Small intestine (tissue), 7 donors: ENCODE data around the gene ATP8A2. TPM values are rescaled to one million over a fixed set of nuclear protein-coding genes. Genes with fewer than 3 reads are reported as not detected.

Experiments
- DNase-seq, 2 donors: peaks; one replicate each; pipeline versions ENCODE4 v3.0.0 to v3.0.0-alpha.2; 2013
- FAIRE-seq: peaks from 2 replicates; lab custom pipeline; 2012; peaks lifted over from hg19 to GRCh38; lab: Jason Lieb, UNC
- H3K27ac ChIP-seq, 3 donors: one replicate each; pipeline ENCODE4 v1.5.1; 2013; ENCODE audit warnings: low read length in 2 of 3, mild to moderate bottlenecking in 2 of 3, control low read depth in 1 of 3, inconsistent platforms in 1 of 3, low read depth in 1 of 3, moderate library complexity in 1 of 3
- H3K27me3 ChIP-seq, 3 donors: one replicate each; pipeline ENCODE4 v1.6.1; 2013; ENCODE audit warnings: low read length in 3 of 3, inconsistent platforms in 1 of 3; ENCODE audit not compliant: control insufficient read depth in 3 of 3, insufficient read depth in 3 of 3
- H3K36me3 ChIP-seq, 3 donors: one replicate each; pipeline ENCODE4 v1.6.1; 2013; ENCODE audit warnings: low read length in 3 of 3, inconsistent platforms in 1 of 3, low read depth in 1 of 3, mild to moderate bottlenecking in 1 of 3, moderate library complexity in 1 of 3; ENCODE audit not compliant: control insufficient read depth in 3 of 3, insufficient read depth in 2 of 3
- H3K4me1 ChIP-seq, 3 donors: one replicate each; pipeline ENCODE4 v1.6.1; 2013; ENCODE audit warnings: low read length in 2 of 3, inconsistent platforms in 1 of 3, low read depth in 1 of 3, mild to moderate bottlenecking in 1 of 3, moderate library complexity in 1 of 3; ENCODE audit not compliant: control insufficient read depth in 3 of 3, insufficient read depth in 2 of 3
- H3K4me3 ChIP-seq, 3 donors: one replicate each; pipeline ENCODE4 v1.5.1; 2013; ENCODE audit warnings: low read length in 3 of 3, control low read depth in 1 of 3, inconsistent platforms in 1 of 3, low read depth in 1 of 3, mild to moderate bottlenecking in 1 of 3, moderate library complexity in 1 of 3
- H3K9me3 ChIP-seq, 2 donors: one replicate each; pipeline ENCODE4 v1.6.1; 2013; ENCODE audit warnings: low read depth in 1 of 2, low read length in 1 of 2; ENCODE audit not compliant: control insufficient read depth in 2 of 2, insufficient read depth in 1 of 2
- WGBS, 3 donors: extraction: QIAGEN DNeasy Blood & Tissue Kit; methylation state at CpG; one replicate each; pipeline ENCODE4 v1.1.7; 2013; 5-methylcytosine and 5-hydroxymethylcytosine counted together
- polyA plus RNA-seq, 4 donors: library from polyadenylated mRNA; stranded (reverse) in 3 of 4; unstranded in 1 of 4; fragments of 200-250 nt in 3 of 4; fragments of 120-200 nt in 1 of 4; gene quantifications; one replicate each; pipeline versions ENCODE4 v1.2.1 to v1.2.3, GENCODE V29; 2013
- donor health status: healthy with polysubstance abuse.
- donor health status: control.
- donor health status: control.
- donor health status: Bipolar disorder and iron deficiency.
- donor health status: healthy.

The ATP8A2 gene
- polyA plus RNA-seq, 4 donors, result 0.72 to 0.79 TPM; not detected in 2

GRCh38 chr13:25860265-25860664, 488.5 kb downstream of the ATP8A2 start:
- Histone ChIP-seq H3K4me1 (no peaks in the 10 kb centered on the region), H3K27ac (no peak overlapping the region), H3K27me3 (no peaks in the 10 kb centered on the region), H3K36me3 (no peaks in the 10 kb centered on the region), H3K9me3 (no peaks in the 10 kb centered on the region), H3K4me3 (no peak overlapping the region)
- WGBS, 3 donors, result 17 to 44% (median 27%) methylated on average over 1 of the region's 1 CpG
- FAIRE-seq (no peak), DNase-seq (no peak)

- FAIRE-seq, result no peak
- Histone ChIP-seq H3K36me3 (no peaks in the 10 kb centered on the region), H3K27me3 (no peaks in the 10 kb centered on the region), H3K4me1 (no peaks in the 10 kb centered on the region), H3K27ac (no peak overlapping the region), H3K4me3 (no peak overlapping the region), H3K9me3 (no peaks in the 10 kb centered on the region)
- 71 to 76% (median 73%) methylated on average over 3 of the region's 3 CpGs for WGBS, 3 donors
- no peak for DNase-seq
Observed at GRCh38 chr13:25860862-25861261, 489.1 kb downstream of the ATP8A2 start.

DNA sequence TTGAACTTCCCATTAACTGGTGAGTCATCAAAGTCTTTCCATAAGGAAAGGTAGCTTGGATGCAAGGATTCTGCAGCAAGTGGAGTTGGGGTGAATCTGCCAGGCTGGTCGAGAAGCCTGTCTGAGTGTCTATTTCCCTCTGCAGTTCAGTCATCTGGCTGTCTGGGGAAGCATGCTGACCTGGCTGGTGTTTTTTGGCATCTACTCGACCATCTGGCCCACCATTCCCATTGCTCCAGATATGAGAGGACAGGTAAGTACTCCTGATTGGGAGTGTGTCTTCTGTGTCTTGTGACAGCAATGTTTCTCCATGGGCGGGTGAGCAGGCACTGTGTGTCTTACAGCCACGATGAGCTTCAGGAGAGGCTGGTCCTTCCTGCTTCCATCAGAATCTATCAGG, 490.4 kb downstream of the ATP8A2 start:
- H3K27ac ChIP-seq, result no peak overlapping the region
- no peak for FAIRE-seq
- 57 to 78% (median 74%) methylated on average over 4 of the region's 4 CpGs for WGBS, 3 donors
- no peak for DNase-seq
- H3K4me1 ChIP-seq, result no peaks in the 10 kb centered on the region
- no peak overlapping the region for H3K4me3 ChIP-seq
- H3K9me3 ChIP-seq, result no peaks in the 10 kb centered on the region
- no peaks in the 10 kb centered on the region for H3K27me3 ChIP-seq
- H3K36me3 ChIP-seq, result no peaks in the 10 kb centered on the region

DNA sequence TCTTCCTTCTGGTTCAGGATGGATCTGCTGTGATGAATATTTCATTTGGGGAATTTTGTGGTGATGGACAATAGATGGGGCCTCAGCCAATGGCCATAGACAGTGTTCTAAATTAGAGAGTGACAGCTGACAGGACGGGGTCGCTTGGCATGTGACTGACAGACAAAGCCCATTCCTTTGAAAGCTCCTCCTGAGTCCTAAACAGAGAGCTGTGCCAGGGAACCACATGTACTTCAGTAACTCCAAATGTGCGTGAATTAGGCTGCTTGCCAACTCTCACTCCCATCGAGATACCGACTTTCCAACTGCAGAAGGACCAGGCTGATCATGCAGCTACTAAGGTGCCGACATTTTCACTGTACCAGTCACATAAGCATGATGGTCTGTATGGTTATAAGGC, 492.3 kb downstream of the ATP8A2 start:
- Histone ChIP-seq H3K9me3 (no peaks in the 10 kb centered on the region), H3K4me1 (no peaks in the 10 kb centered on the region), H3K27me3 (no peaks in the 10 kb centered on the region), H3K27ac (no peak overlapping the region), H3K36me3 (no peaks in the 10 kb centered on the region), H3K4me3 (no peak overlapping the region)
- DNase-seq, result no peak
- WGBS, 3 donors, result 70 to 84% (median 76%) methylated on average over 6 of the region's 6 CpGs
- no peak for FAIRE-seq

DNA sequence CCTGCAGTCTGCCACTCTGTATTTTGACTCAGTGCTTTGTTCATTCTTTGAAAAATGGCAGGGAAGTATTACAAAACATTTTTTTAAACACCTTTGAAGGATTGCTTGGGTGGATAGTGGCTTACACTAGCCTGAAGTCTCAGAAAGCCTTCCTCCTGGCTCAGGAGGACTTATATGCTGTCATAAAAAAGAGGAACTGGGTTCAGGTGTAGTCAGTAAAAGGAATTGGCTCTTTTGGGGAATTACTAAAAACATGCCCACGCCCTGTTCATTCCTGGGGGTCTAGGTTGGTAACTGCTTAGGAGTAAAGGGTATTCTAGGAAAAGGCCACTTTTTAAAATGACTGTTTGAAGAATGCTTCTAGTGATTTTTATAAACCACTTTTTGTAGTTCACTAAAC, 493.2 kb downstream of the ATP8A2 start:
- Histone ChIP-seq H3K9me3 (no peaks in the 10 kb centered on the region), H3K4me1 (no peaks in the 10 kb centered on the region), H3K27me3 (no peaks in the 10 kb centered on the region), H3K36me3 (no peaks in the 10 kb centered on the region), H3K27ac (no peak overlapping the region), H3K4me3 (no peak overlapping the region)
- DNase-seq (no peak), FAIRE-seq (no peak)
- 63 to 82% (median 71%) methylated on average over 1 of the region's 1 CpG for WGBS, 3 donors

- DNase-seq, result no peak
- Histone ChIP-seq H3K9me3 (no peaks in the 10 kb centered on the region), H3K4me3 (no peak overlapping the region), H3K36me3 (no peaks in the 10 kb centered on the region), H3K4me1 (no peaks in the 10 kb centered on the region), H3K27ac (no peak overlapping the region), H3K27me3 (no peaks in the 10 kb centered on the region)
- WGBS, 3 donors, result 70 to 74% (median 73%) methylated on average over 2 of the region's 2 CpGs
- FAIRE-seq, result no peak
Observed at GRCh38 chr13:25865391-25865790, 493.6 kb downstream of the ATP8A2 start.

DNA sequence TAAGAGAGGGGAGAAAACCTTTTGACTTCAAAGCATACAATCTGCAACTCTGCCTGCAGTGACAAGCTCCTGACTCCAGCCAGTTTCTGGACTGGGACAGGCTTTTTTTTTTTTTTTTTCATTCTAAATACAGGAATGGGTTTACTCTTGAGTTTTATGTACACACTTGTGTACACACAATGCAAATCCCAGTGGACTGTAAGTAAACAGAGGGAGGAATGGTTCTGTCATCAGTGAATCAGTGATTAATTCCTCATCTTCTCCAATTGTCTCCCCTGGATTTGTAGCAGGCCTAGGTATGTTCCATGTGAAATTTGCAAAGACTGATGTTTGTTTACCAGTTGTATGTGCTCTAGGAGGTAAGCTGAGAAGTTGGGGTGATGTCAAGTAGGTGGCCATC, 495.3 kb downstream of the ATP8A2 start:
- Histone ChIP-seq H3K36me3 (no peaks in the 10 kb centered on the region), H3K27ac (no peak overlapping the region), H3K27me3 (no peaks in the 10 kb centered on the region), H3K9me3 (no peaks in the 10 kb centered on the region), H3K4me1 (no peaks in the 10 kb centered on the region), H3K4me3 (no peak overlapping the region)
- FAIRE-seq (no peak), DNase-seq (no peak)

DNA sequence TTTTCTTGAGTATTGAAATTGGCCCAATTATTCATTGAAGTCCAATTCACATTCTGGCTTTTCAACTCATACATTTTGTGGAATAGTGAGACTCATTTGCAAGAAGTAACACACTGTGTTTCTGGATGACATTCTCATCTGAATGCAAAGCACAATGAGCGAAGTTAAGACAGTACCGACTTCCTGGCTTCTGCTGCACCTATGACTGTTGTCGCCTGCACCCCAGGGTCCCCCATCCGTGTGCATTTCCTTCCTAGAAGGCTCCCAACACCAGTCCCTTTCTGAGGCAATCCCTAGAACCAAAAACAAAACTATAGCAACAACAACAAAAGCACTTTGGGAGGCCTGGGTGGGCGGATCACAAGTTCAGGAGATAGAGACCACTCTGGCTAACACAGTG, 496.7 kb downstream of the ATP8A2 start:
- no peak for FAIRE-seq
- Histone ChIP-seq H3K9me3 (no peaks in the 10 kb centered on the region), H3K4me1 (no peaks in the 10 kb centered on the region), H3K27me3 (no peaks in the 10 kb centered on the region), H3K27ac (no peak overlapping the region), H3K36me3 (no peaks in the 10 kb centered on the region), H3K4me3 (no peak overlapping the region)
- 73 to 80% (median 76%) methylated on average over 5 of the region's 5 CpGs for WGBS, 3 donors
- no peak for DNase-seq

DNA sequence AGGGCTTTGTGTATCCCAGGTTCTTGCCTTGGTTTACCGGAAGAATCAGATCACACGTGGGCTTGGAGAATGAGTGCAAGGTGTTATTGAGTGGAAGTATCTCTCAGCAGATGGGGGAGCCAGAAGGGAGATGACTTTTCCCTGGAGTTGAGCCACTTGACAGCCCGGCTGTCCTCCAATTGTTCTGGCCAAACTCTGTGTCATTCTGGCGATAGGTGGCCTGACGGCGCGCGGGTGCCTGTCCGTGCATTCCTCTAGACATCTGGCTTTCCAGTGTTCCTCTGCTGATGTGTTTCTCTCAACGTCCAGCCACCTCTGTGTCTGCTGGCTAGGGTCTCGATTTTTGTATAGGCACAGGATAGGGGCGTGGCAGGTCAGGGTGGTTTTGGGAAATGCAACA, 498.2 kb downstream of the ATP8A2 start:
- Histone ChIP-seq H3K9me3 (no peaks in the 10 kb centered on the region), H3K27me3 (no peaks in the 10 kb centered on the region), H3K4me3 (no peak overlapping the region), H3K27ac (no peak overlapping the region), H3K4me1 (no peaks in the 10 kb centered on the region), H3K36me3 (no peaks in the 10 kb centered on the region)
- WGBS, 3 donors, result 77 to 81% (median 80%) methylated on average over 12 of the region's 12 CpGs
- DNase-seq (no peak), FAIRE-seq (no peak)
